Kidney epithelial cell (primary cell): Measurements from ENCODE around the gene MAGI1. TPM values are rescaled to one million over a fixed set of nuclear protein-coding genes. Genes with fewer than 3 reads are reported as not detected.

ENCODE experiments used
- DNase-seq: peaks from one replicate; pipeline ENCODE4 v3.0.0-alpha.2; 2010; ENCODE audit warnings: low read depth
- H3K27me3 ChIP-seq: 2 replicates; pipeline ENCODE4 v1.6.0; 2011; ENCODE audit warnings: low read length; ENCODE audit not compliant: control insufficient read depth, insufficient read depth
- H3K36me3 ChIP-seq: 2 replicates; pipeline ENCODE4 v1.5.1; 2011; ENCODE audit warnings: low read length; ENCODE audit not compliant: control insufficient read depth, insufficient read depth
- H3K4me3 ChIP-seq: 2 replicates; pipeline ENCODE4 v1.5.1; 2011; ENCODE audit warnings: low read depth, mild to moderate bottlenecking, control low read depth, low read length
- CTCF ChIP-seq: IDR thresholded peaks from 2 replicates; pipeline ENCODE4 v1.5.1; 2011; ENCODE audit warnings: mild to moderate bottlenecking, moderate library complexity, low read length, control low read depth, inconsistent platforms; ENCODE audit not compliant: insufficient read depth, poor library complexity, severe bottlenecking
- total RNA-seq: library from RNA; depleted of rRNA; stranded (reverse); fragments of >200 nt; gene quantifications from 2 replicates; pipeline ENCODE4 v1.2.3, GENCODE V29; 2015

The MAGI1 gene
- total RNA-seq, 1 donor from 2014 or later, result 15.8 TPM

GRCh38 chr3:66017084-66017483, 21.6 kb downstream of the MAGI1 start:
- no peaks in the 10 kb centered on the region for H3K36me3 ChIP-seq
- no peak overlapping the region for H3K4me3 ChIP-seq
- TF ChIP-seq CTCF, result no peak
- H3K27me3 ChIP-seq, result no peaks in the 10 kb centered on the region
- DNase-seq, result no peak

- H3K36me3 ChIP-seq, result no peaks in the 10 kb centered on the region
- TF ChIP-seq CTCF, result no peak
- H3K27me3 ChIP-seq, result no peaks in the 10 kb centered on the region
- no peak overlapping the region for H3K4me3 ChIP-seq
- DNase-seq, result no peak
Observed at GRCh38 chr3:66015841-66016240, 22.9 kb downstream of the MAGI1 start.

- Histone ChIP-seq H3K27me3 (no peaks in the 10 kb centered on the region), H3K36me3 (no peaks in the 10 kb centered on the region), H3K4me3 (no peak overlapping the region)
- TF ChIP-seq CTCF, result no peak
- DNase-seq, result no peak
Observed at GRCh38 chr3:66014651-66015050, 24.1 kb downstream of the MAGI1 start.

GRCh38 chr3:66014056-66014455, 24.7 kb downstream of the MAGI1 start:
- H3K36me3 ChIP-seq, result no peaks in the 10 kb centered on the region
- TF ChIP-seq CTCF, result no peak
- no peaks in the 10 kb centered on the region for H3K27me3 ChIP-seq
- no peak for DNase-seq
- no peak overlapping the region for H3K4me3 ChIP-seq

GRCh38 chr3:66012711-66013110, 26.0 kb downstream of the MAGI1 start:
- no peak for DNase-seq
- Histone ChIP-seq H3K27me3 (no peaks in the 10 kb centered on the region), H3K36me3 (no peaks in the 10 kb centered on the region), H3K4me3 (no peak overlapping the region)
- no peak for TF ChIP-seq CTCF
